ENCODE data around the gene ULK4. TPM values are rescaled to one million over a fixed set of nuclear protein-coding genes. Genes with fewer than 3 reads are reported as not detected.

ULK4 gene
- total RNA-seq, 2 donors from 2014 or later, result 11.1 to 17.9 TPM

- no peaks in the 10 kb centered on the region for H3K4me1 Mint-ChIP-seq
- no peak overlapping the region for H3K9ac ChIP-seq (ENCODE audit: extremely low read depth, low read length, poor library complexity, severe bottlenecking)
- H3K27me3 Mint-ChIP-seq (ENCODE audit: insufficient read depth), result no peaks in the 10 kb centered on the region
- TF ChIP-seq CTCF (conservative IDR thresholded peaks at IDR 0.05), result no peak
- H3K36me3 Mint-ChIP-seq (ENCODE audit: low read depth), result no peaks in the 10 kb centered on the region
- H3K27me3 ChIP-seq (ENCODE audit: control insufficient read depth, insufficient read depth, low read length, poor library complexity, severe bottlenecking), result no peaks in the 10 kb centered on the region
- H3K9me3 Mint-ChIP-seq, result no peaks in the 10 kb centered on the region
- H3K4me3 Mint-ChIP-seq, result no peak overlapping the region
- no peaks in the 10 kb centered on the region for H3K9me3 ChIP-seq (ENCODE audit: control insufficient read depth, low read length)
- DNase-seq, result no peak
- 79 to 93% methylated on average over 5 to 6 of the region's 6 CpGs for WGBS, 2 experiments (ENCODE audit: insufficient coverage in 1 of 2, insufficient read length in 1 of 2)
- no peak overlapping the region for H3K27ac ChIP-seq (ENCODE audit: low read depth, low read length)
- no peaks in the 10 kb centered on the region for H3K36me3 ChIP-seq (ENCODE audit: control insufficient read depth, insufficient read depth, low read length)
- H3K4me3 ChIP-seq (ENCODE audit: low read length), result no peak overlapping the region
- no peak overlapping the region for H3K27ac Mint-ChIP-seq
- no peaks in the 10 kb centered on the region for H3K4me1 ChIP-seq (ENCODE audit: control insufficient read depth, insufficient read depth, low read length)
Measured at GRCh38 chr3:41975416-41976103, 13.7 kb upstream of the ULK4 start.

DNA sequence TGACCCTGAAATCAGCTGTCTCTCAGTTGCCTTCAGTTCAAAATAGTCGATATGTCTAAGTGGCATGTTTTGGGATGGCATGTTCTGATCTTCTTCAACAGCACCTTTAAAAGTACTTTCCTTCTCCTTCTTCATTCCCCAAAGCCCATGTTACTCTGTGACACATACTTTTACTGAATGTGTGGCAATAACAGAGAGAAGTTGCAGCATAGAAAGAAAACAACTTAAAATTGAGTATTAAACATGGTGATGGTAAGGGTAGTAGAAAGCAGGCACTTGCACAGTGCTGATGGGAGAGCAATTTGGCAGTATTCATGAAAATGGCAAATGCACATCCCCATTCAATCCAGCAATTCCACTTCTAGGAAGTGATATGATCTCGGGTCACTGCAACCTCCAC lies 12.3 kb upstream of the ULK4 start:
- Mint-ChIP-seq H3K4me3 (no peak overlapping the region), H3K27me3 (ENCODE audit: insufficient read depth) (no peaks in the 10 kb centered on the region), H3K9me3 (no peaks in the 10 kb centered on the region), H3K4me1 (no peaks in the 10 kb centered on the region), H3K27ac (no peak overlapping the region), H3K36me3 (ENCODE audit: low read depth) (no peaks in the 10 kb centered on the region)
- H3K9ac ChIP-seq (ENCODE audit: extremely low read depth, low read length, poor library complexity, severe bottlenecking), result no peak overlapping the region
- no peak overlapping the region for H3K27ac ChIP-seq (ENCODE audit: low read depth, low read length)
- no peaks in the 10 kb centered on the region for H3K9me3 ChIP-seq (ENCODE audit: control insufficient read depth, low read length)
- no peak for DNase-seq
- no peak overlapping the region for H3K4me3 ChIP-seq (ENCODE audit: low read length)
- WGBS, 2 experiments (ENCODE audit: insufficient coverage in 1 of 2, insufficient read length in 1 of 2), result 88 to 93% methylated on average over 2 of the region's 2 CpGs
- TF ChIP-seq CTCF (conservative IDR thresholded peaks at IDR 0.05), result no peak
- no peaks in the 10 kb centered on the region for H3K36me3 ChIP-seq (ENCODE audit: control insufficient read depth, insufficient read depth, low read length)
- H3K4me1 ChIP-seq (ENCODE audit: control insufficient read depth, insufficient read depth, low read length), result no peaks in the 10 kb centered on the region
- no peaks in the 10 kb centered on the region for H3K27me3 ChIP-seq (ENCODE audit: control insufficient read depth, insufficient read depth, low read length, poor library complexity, severe bottlenecking)

GRCh38 chr3:41972802-41973201 lies 10.9 kb upstream of the ULK4 start:
- TF ChIP-seq CTCF (conservative IDR thresholded peaks at IDR 0.05), result no peak
- WGBS, 2 experiments (ENCODE audit: insufficient coverage in 1 of 2, insufficient read length in 1 of 2), result 85 to 96% methylated on average over 2 to 5 of the region's 5 CpGs
- no peak overlapping the region for H3K4me3 ChIP-seq (ENCODE audit: low read length)

More at GRCh38 chr3:41972802-41973201, 10.9 kb upstream of the ULK4 start:
- H3K36me3 ChIP-seq (ENCODE audit: control insufficient read depth, insufficient read depth, low read length), result no peaks in the 10 kb centered on the region
- H3K27ac ChIP-seq (ENCODE audit: low read depth, low read length), result no peak overlapping the region
- H3K9me3 ChIP-seq (ENCODE audit: control insufficient read depth, low read length), result no peaks in the 10 kb centered on the region
- H3K27me3 ChIP-seq (ENCODE audit: control insufficient read depth, insufficient read depth, low read length, poor library complexity, severe bottlenecking), result no peaks in the 10 kb centered on the region
- no peak overlapping the region for H3K9ac ChIP-seq (ENCODE audit: extremely low read depth, low read length, poor library complexity, severe bottlenecking)
- no peak overlapping the region for H3K27ac Mint-ChIP-seq
- no peak for DNase-seq
- H3K9me3 Mint-ChIP-seq, result no peaks in the 10 kb centered on the region
- no peaks in the 10 kb centered on the region for H3K4me1 Mint-ChIP-seq
- H3K27me3 Mint-ChIP-seq (ENCODE audit: insufficient read depth), result no peaks in the 10 kb centered on the region
- H3K4me1 ChIP-seq (ENCODE audit: control insufficient read depth, insufficient read depth, low read length), result no peaks in the 10 kb centered on the region
- no peaks in the 10 kb centered on the region for H3K36me3 Mint-ChIP-seq (ENCODE audit: low read depth)
- no peak overlapping the region for H3K4me3 Mint-ChIP-seq

Data from endodermal cell (in vitro differentiated cells).